ENCODE data around the gene GLP1R. TPM values are rescaled to one million over a fixed set of nuclear protein-coding genes. Genes with fewer than 3 reads are reported as not detected.
A peak's percentile ranks its signal among the peaks of the same experiment; 100 is the strongest.

The GLP1R gene
- total and polyA plus RNA-seq, 2 of the 13 experiments (the other 11 are each of a cell fraction or from before 2014, with no cell fraction given), result not detected

DNA sequence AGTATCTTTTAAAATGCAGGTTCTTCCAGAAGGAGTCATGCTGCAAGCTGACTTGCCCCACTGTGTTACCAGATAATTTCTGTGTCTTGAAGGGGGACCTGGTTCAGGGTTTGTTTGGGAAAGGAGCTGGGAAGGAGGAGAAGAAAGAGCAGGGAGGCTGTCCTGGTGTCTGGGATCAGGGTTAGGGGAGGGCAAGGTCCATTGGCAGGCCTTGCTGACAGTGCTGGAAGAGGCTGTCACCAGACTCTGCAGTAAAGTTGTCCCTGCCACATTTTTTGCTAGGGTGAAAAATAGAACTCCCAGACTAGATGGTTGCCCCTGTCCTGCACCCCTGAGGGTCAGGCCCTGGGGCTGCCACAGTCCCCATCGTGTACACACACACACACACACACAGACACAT lies 14.9 kb downstream of the GLP1R start:
- H3K9me3 ChIP-seq (ENCODE audit: low read length), result no peaks in the 10 kb centered on the region
- no peak overlapping the region for H3K9ac ChIP-seq (ENCODE audit: insufficient read depth, low read depth, low read length)
- no peaks in the 10 kb centered on the region for H4K20me1 ChIP-seq (ENCODE audit: insufficient read depth, low read length)
- FAIRE-seq (no peak), ATAC-seq (peak; percentile 47; the same call in 2 of the 3 replicates), DNase-seq (ENCODE audit: low spot score) (no peak)
- CTCF ChIA-PET (ENCODE audit: low intra/inter-chr PET ratio, low total read pairs), result no interaction called here
- no TSS peak for BruUV-seq (replicated peaks)
- no peak overlapping the region for H2AFZ ChIP-seq (ENCODE audit: low read length)
- intact Hi-C loops (cut with micrococcal nuclease; ENCODE audit: unreplicated experiment), result no loop called here
- H3K4me3 ChIP-seq (replicated peaks in 1 of 3; ENCODE audit: insufficient read depth in 1 of 3, low read depth in 2 of 3, low read length in 3 of 3), result no peak overlapping the region
- H3K27me3 ChIP-seq (ENCODE audit: control insufficient read depth in 1 of 2, insufficient read depth in 2 of 2, low read length in 2 of 2), result peaks cover 1 to 14% of the 10 kb centered on the region in 2 experiments; a peak in 3 of 5 replicates
- TF ChIP-seq ZNF382 (CRISPR knock-in tag; IDR thresholded peaks at IDR 0.05; ENCODE audit: borderline replicate concordance) (no peak), ZNF672 (CRISPR knock-in tag; IDR thresholded peaks at IDR 0.05) (no peak), SATB2 (CRISPR knock-in tag; IDR thresholded peaks at IDR 0.05) (no peak), KMT2B (CRISPR knock-in tag; IDR thresholded peaks at IDR 0.05) (no peak), HNF4A (CRISPR knock-in tag; IDR thresholded peaks at IDR 0.05) (no peak), ZNF782 (CRISPR knock-in tag; IDR thresholded peaks at IDR 0.05; ENCODE audit: borderline replicate concordance) (no peak), GTF2F1 (IDR thresholded peaks at IDR 0.05; ENCODE audit: low read length) (no peak), MTA3 (CRISPR knock-in tag; IDR thresholded peaks at IDR 0.05) (no peak), ZNF75D (CRISPR knock-in tag; IDR thresholded peaks at IDR 0.05; ENCODE audit: borderline replicate concordance) (no peak), ZNF674 (CRISPR knock-in tag; IDR thresholded peaks at IDR 0.05; ENCODE audit: low read depth) (no peak), EHMT2 (IDR thresholded peaks at IDR 0.05; ENCODE audit: borderline replicate concordance, low read depth, low read length) (no peak), JARID2 (CRISPR knock-in tag; IDR thresholded peaks at IDR 0.05; ENCODE audit: insufficient replicate concordance) (no peak)
- TF ChIP-seq, protein P1, sequence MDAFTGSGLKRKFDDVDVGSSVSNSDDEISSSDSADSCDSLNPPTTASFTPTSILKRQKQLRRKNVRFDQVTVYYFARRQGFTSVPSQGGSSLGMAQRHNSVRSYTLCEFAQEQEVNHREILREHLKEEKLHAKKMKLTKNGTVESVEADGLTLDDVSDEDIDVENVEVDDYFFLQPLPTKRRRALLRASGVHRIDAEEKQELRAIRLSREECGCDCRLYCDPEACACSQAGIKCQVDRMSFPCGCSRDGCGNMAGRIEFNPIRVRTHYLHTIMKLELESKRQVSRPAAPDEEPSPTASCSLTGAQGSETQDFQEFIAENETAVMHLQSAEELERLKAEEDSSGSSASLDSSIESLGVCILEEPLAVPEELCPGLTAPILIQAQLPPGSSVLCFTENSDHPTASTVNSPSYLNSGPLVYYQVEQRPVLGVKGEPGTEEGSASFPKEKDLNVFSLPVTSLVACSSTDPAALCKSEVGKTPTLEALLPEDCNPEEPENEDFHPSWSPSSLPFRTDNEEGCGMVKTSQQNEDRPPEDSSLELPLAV (CRISPR knock-in tag; conservative IDR thresholded peaks at IDR 0.05; ENCODE audit: low read depth), result no peak
- no peaks in the 10 kb centered on the region for H3K36me3 ChIP-seq (replicated peaks in 1 of 2; ENCODE audit: control insufficient read depth in 1 of 2, insufficient read depth in 2 of 2, low read length in 2 of 2)
- in situ Hi-C loops (cut with HindIII; ENCODE audit: extremely low pct_ligation_motif_present, low pct_unique_long_range_greater_than_20kb), result no loop called here
- no peaks in the 10 kb centered on the region for H3K4me1 ChIP-seq (ENCODE audit: insufficient read depth, low read length)
- no peak overlapping the region for H3K4me2 ChIP-seq (ENCODE audit: low read depth, low read length)
- H3K79me2 ChIP-seq (ENCODE audit: insufficient read depth, low read length), result no peaks in the 10 kb centered on the region
- H3K27ac ChIP-seq (ENCODE audit: extremely low read length, insufficient read depth, low read length), result no peak overlapping the region
- 0% methylated on average over 1 of the region's 1 CpG for WGBS (ENCODE audit: low lambda C conversion rate)
- POLR2A ChIA-PET, result no interaction called here
